Trophoblast cell (in vitro differentiated cells and primary cell): ENCODE results near the gene ZNF618.

Experiments
- DNase-seq, 2 donors: peaks; one replicate each; pipeline ENCODE4 v3.0.0-alpha.2; 2016
- H2AFZ ChIP-seq: 2 replicates; pipeline ENCODE4 v1.6.1; 2013; ENCODE audit warnings: low read length, moderate library complexity, mild to moderate bottlenecking; ENCODE audit not compliant: insufficient read depth, poor library complexity
- H2AK5ac ChIP-seq: 2 replicates; pipeline ENCODE4 v1.6.1; 2013; ENCODE audit warnings: mild to moderate bottlenecking, low read length
- H2BK120ac ChIP-seq: 2 replicates; pipeline ENCODE4 v1.6.1; 2013; ENCODE audit warnings: low read length, mild to moderate bottlenecking, moderate library complexity; ENCODE audit not compliant: insufficient read depth, poor library complexity
- H2BK12ac ChIP-seq: 2 replicates; pipeline ENCODE4 v1.6.1; 2013; ENCODE audit warnings: mild to moderate bottlenecking, low read length, moderate library complexity
- H2BK5ac ChIP-seq: 2 replicates; pipeline ENCODE4 v1.6.1; 2013; ENCODE audit warnings: low read length, low read depth, moderate library complexity, mild to moderate bottlenecking; ENCODE audit not compliant: poor library complexity
- H3K14ac ChIP-seq: 2 replicates; pipeline ENCODE4 v1.6.1; 2013; ENCODE audit warnings: mild to moderate bottlenecking, low read length
- H3K18ac ChIP-seq: 2 replicates; pipeline ENCODE4 v1.6.1; 2013; ENCODE audit warnings: mild to moderate bottlenecking, low read length
- H3K23ac ChIP-seq: 2 replicates; pipeline ENCODE4 v1.6.1; 2013; ENCODE audit warnings: low read length
- H3K27ac ChIP-seq: 2 replicates; pipeline ENCODE4 v1.5.1; 2013; ENCODE audit warnings: low read depth, mild to moderate bottlenecking, inconsistent platforms, low read length, moderate library complexity
- H3K27me3 ChIP-seq: 2 replicates; pipeline ENCODE4 v1.6.1; 2013; ENCODE audit warnings: inconsistent platforms, mild to moderate bottlenecking, low read length, moderate library complexity; ENCODE audit not compliant: insufficient read depth
- H3K36me3 ChIP-seq, 2 experiments: 1 replicate in 1 of 2; 2 replicates in 1 of 2; pipeline ENCODE4 v1.6.1; 2013; ENCODE audit warnings: low read length in 2 of 2, mild to moderate bottlenecking in 2 of 2, moderate library complexity in 1 of 2; ENCODE audit not compliant: insufficient read depth in 2 of 2, control insufficient read depth in 1 of 2
- H3K4ac ChIP-seq: 2 replicates; pipeline ENCODE4 v1.6.1; 2013; ENCODE audit warnings: low read depth, mild to moderate bottlenecking, low read length, moderate library complexity
- H3K4me1 ChIP-seq, 2 experiments: 1 replicate in 1 of 2; 2 replicates in 1 of 2; pipeline ENCODE4 v1.6.1; 2013; ENCODE audit warnings: low read length in 2 of 2, mild to moderate bottlenecking in 2 of 2, moderate library complexity in 1 of 2; ENCODE audit not compliant: insufficient read depth in 2 of 2, control insufficient read depth in 1 of 2
- H3K4me2 ChIP-seq: 2 replicates; pipeline ENCODE4 v1.6.1; 2013; ENCODE audit warnings: inconsistent platforms, mild to moderate bottlenecking, low read length, moderate library complexity
- H3K4me3 ChIP-seq: 2 replicates; pipeline ENCODE4 v1.5.1; 2013; ENCODE audit warnings: mild to moderate bottlenecking, low read depth, low read length, inconsistent platforms
- H3K79me1 ChIP-seq: one replicate; pipeline ENCODE4 v1.6.1; 2013; ENCODE audit warnings: low read length
- H3K79me2 ChIP-seq: 2 replicates; pipeline ENCODE4 v1.6.1; 2013; ENCODE audit warnings: low read length, mild to moderate bottlenecking; ENCODE audit not compliant: control insufficient read depth, insufficient read depth, poor library complexity
- H3K9ac ChIP-seq: 2 replicates; pipeline ENCODE4 v1.6.1; 2013; ENCODE audit warnings: mild to moderate bottlenecking, low read length
- H3K9me3 ChIP-seq: 2 replicates; pipeline ENCODE4 v1.6.1; 2013; ENCODE audit warnings: low read depth, mild to moderate bottlenecking, control low read depth, inconsistent platforms, low read length; ENCODE audit not compliant: insufficient read depth
- H4K12ac ChIP-seq: 2 replicates; pipeline ENCODE4 v1.6.1; 2013; ENCODE audit warnings: low read depth, mild to moderate bottlenecking, low read length, moderate library complexity
- H4K8ac ChIP-seq: 2 replicates; pipeline ENCODE4 v1.6.1; 2013; ENCODE audit warnings: low read depth, mild to moderate bottlenecking, low read length, moderate library complexity
- H4K91ac ChIP-seq: one replicate; pipeline ENCODE4 v1.6.1; 2013; ENCODE audit warnings: low read depth, mild to moderate bottlenecking, low read length, moderate library complexity
- WGBS: extraction: QIAGEN DNeasy Blood & Tissue Kit; methylation state at CpG from one replicate; pipeline ENCODE4 v1.1.7; 2013; ENCODE audit warnings: missing lambda C conversion rate; ENCODE audit not compliant: insufficient read length, insufficient coverage; ENCODE audit errors: extremely low coverage; 5-methylcytosine and 5-hydroxymethylcytosine counted together

ZNF618 gene

DNA sequence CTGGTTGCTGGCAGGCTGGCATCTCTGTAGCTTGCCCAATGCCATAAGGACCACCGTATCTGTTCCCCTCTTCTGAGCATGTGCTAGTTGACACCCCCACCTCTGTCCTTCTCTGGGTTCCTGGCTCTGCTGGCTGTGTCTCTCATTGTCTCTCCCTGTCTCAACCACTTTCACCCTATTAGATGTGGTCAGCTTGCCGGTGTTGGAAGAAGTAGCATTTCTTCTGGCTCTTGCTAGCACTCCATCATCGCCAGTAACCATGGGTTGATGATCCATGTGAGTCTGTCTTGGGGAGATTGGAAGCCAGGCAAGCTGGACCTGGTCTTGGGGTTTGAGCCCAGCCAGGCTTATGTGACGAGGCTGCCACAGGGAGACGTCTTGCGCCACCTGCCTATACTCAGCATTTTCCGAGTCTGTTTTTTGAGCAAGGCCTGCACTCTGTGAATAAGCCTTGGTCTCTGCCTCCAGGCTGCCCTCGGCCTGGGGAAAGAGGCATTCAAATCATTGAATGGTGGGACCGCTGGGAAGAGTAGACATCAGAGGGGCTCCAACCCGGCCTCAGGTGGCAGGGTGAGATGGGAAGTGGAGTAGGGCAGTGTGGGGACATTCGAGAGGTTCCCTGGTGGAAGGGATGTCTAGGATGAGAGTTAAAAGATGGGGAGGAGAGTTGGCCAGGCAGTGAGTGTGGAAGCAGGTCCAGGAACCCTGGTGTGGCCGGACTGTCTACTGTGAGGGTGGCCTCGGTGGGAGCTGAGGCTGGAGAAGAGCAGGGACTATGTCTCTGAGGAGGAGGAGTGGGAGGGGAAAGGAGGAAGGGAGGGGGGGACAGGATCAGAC, 74.3 kb downstream of the ZNF618 start:
- no peak overlapping the region for H3K4ac ChIP-seq
- H3K36me3 ChIP-seq = no peaks in the 10 kb centered on the region
- H4K8ac ChIP-seq = no peak overlapping the region
- H3K4me3 ChIP-seq = no peak overlapping the region
- no peak overlapping the region for H2AK5ac ChIP-seq
- H3K79me1 ChIP-seq = no peaks in the 10 kb centered on the region
- H3K27ac ChIP-seq = no peak overlapping the region
- no peak for DNase-seq
- H3K27me3 ChIP-seq = no peaks in the 10 kb centered on the region
- H2AFZ ChIP-seq = no peak overlapping the region
- H3K9me3 ChIP-seq = no peaks in the 10 kb centered on the region
- no peaks in the 10 kb centered on the region for H3K4me1 ChIP-seq
- no peak overlapping the region for H2BK5ac ChIP-seq
- H3K23ac ChIP-seq = no peak overlapping the region
- H3K18ac ChIP-seq = no peak overlapping the region
- H3K9ac ChIP-seq = no peak overlapping the region
- H4K91ac ChIP-seq = no peak overlapping the region
- no peak overlapping the region for H4K12ac ChIP-seq
- H3K14ac ChIP-seq = no peak overlapping the region
- H3K79me2 ChIP-seq = no peaks in the 10 kb centered on the region
- no peak overlapping the region for H2BK12ac ChIP-seq
- H3K4me2 ChIP-seq = no peak overlapping the region
- whole genome bisulfite sequencing = no CpG with 5 or more reads among the region's 13 CpGs
- no peak overlapping the region for H2BK120ac ChIP-seq

GRCh38 chr9:113951032-113951372, 74.9 kb downstream of the ZNF618 start:
- Histone ChIP-seq H3K4me3 (no peak overlapping the region), H3K4ac (no peak overlapping the region), H3K9me3 (no peaks in the 10 kb centered on the region), H3K27ac (no peak overlapping the region), H4K12ac (no peak overlapping the region), H2BK120ac (no peak overlapping the region), H3K4me1 (no peaks in the 10 kb centered on the region), H3K79me1 (no peaks in the 10 kb centered on the region), H3K27me3 (no peaks in the 10 kb centered on the region), H3K36me3 (no peaks in the 10 kb centered on the region), H2BK12ac (no peak overlapping the region), H3K79me2 (no peaks in the 10 kb centered on the region), H4K91ac (no peak overlapping the region), H2AK5ac (no peak overlapping the region), H3K9ac (no peak overlapping the region), H2AFZ (no peak overlapping the region), H3K14ac (no peak overlapping the region), H3K4me2 (no peak overlapping the region), H3K18ac (no peak overlapping the region), H3K23ac (no peak overlapping the region), H4K8ac (no peak overlapping the region), H2BK5ac (no peak overlapping the region)
- no CpG with 5 or more reads among the region's 2 CpGs for WGBS
- no peak for DNase-seq

DNA sequence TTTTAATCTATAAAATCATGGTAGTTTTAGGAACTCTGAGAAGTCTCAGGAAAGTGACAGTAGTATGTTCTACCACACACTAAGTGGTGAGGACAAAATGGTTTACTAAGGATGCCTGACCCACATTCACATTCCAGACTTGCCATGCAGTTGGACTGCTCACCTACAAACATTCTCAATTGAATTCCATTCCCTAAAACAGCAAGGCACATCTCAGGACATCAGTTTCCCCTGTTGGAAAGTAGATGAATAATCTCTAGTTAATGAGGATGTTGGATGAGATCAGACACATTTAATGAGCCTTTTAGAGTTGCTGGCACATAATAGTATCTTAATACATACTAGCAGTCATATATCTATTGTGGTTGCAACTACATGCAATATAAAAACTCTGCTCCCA, 76.6 kb downstream of the ZNF618 start:
- no peak overlapping the region for H3K18ac ChIP-seq
- no peak overlapping the region for H2AFZ ChIP-seq
- no peak overlapping the region for H3K4me2 ChIP-seq
- no peak overlapping the region for H2BK5ac ChIP-seq
- H3K23ac ChIP-seq = no peak overlapping the region
- no peak overlapping the region for H3K9ac ChIP-seq
- H3K27ac ChIP-seq = no peak overlapping the region
- no peak overlapping the region for H3K14ac ChIP-seq
- H3K36me3 ChIP-seq = no peaks in the 10 kb centered on the region
- no peak overlapping the region for H4K91ac ChIP-seq
- H4K8ac ChIP-seq = no peak overlapping the region
- no peak overlapping the region for H3K4me3 ChIP-seq
- no peak overlapping the region for H4K12ac ChIP-seq
- peaks cover 0 to 5% of the 10 kb centered on the region in 2 experiments for H3K4me1 ChIP-seq
- H3K79me1 ChIP-seq = no peaks in the 10 kb centered on the region
- no peak for DNase-seq
- no peak overlapping the region for H2AK5ac ChIP-seq
- no peaks in the 10 kb centered on the region for H3K9me3 ChIP-seq
- no peak overlapping the region for H3K4ac ChIP-seq
- no peak overlapping the region for H2BK12ac ChIP-seq
- no peak overlapping the region for H2BK120ac ChIP-seq
- H3K27me3 ChIP-seq = no peaks in the 10 kb centered on the region
- H3K79me2 ChIP-seq = no peaks in the 10 kb centered on the region

DNA sequence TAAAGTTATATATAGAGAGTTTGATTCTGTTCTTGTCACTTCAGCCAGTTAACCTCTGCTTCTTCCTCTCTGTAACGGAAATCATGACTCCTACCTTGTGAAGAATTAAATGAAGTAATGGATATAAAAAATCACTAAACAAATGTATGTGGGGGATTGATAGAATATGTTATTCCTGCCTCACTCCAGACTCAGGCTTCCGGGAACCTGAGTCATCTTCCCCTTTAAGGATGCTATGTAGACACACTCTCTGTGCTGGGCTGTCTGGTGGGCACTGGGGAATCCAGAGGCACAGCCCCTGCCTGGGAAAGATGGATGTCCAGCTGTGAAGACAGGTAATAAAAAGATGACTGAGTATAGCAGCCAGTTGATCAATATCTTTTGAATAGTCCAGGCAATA, 77.4 kb downstream of the ZNF618 start:
- no peak for DNase-seq
- Histone ChIP-seq H3K4me2 (no peak overlapping the region), H2BK12ac (no peak overlapping the region)

More for the DNA sequence above, 77.4 kb downstream of the ZNF618 start:
- Histone ChIP-seq H3K9me3 (no peaks in the 10 kb centered on the region), H3K9ac (no peak overlapping the region), H3K79me2 (no peaks in the 10 kb centered on the region), H3K23ac (no peak overlapping the region), H3K36me3 (no peaks in the 10 kb centered on the region), H2AK5ac (no peak overlapping the region), H4K8ac (no peak overlapping the region), H3K18ac (no peak overlapping the region), H3K4me3 (no peak overlapping the region), H2BK120ac (no peak overlapping the region), H3K4me1 (peaks cover 0 to 5% of the 10 kb centered on the region in 2 experiments), H4K12ac (no peak overlapping the region), H3K79me1 (no peaks in the 10 kb centered on the region), H3K14ac (no peak overlapping the region), H4K91ac (no peak overlapping the region), H2AFZ (no peak overlapping the region), H3K27ac (no peak overlapping the region), H3K27me3 (no peaks in the 10 kb centered on the region), H3K4ac (no peak overlapping the region), H2BK5ac (no peak overlapping the region)
- WGBS = no CpG with 5 or more reads among the region's 2 CpGs
